Measurements from ENCODE around the gene AIF1L.

DNA sequence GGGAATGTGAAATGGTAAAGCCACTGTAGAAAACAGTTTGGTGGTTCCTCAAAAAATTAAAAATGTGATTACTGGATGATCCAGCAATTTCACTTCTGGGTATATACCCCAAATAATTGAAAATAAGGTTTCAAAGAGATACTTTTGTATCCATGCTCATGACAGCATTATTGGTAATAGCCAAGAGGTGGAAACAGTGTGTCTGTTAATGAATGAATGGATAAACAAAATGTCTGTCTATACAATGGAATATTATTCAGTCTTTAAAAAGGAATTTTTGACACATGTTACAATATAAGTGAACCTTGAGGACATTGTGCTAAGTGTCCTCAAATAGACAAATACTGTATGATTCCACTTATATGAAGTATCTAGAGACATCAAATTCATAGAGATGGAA, 69.2 kb downstream of the AIF1L start:
- TF ChIP-seq POLR2A (IDR thresholded peaks at IDR 0.05) (no peak), CTCF (IDR thresholded peaks at IDR 0.05) (no peak)
